ENCODE data around the gene STK11IP.

DNA sequence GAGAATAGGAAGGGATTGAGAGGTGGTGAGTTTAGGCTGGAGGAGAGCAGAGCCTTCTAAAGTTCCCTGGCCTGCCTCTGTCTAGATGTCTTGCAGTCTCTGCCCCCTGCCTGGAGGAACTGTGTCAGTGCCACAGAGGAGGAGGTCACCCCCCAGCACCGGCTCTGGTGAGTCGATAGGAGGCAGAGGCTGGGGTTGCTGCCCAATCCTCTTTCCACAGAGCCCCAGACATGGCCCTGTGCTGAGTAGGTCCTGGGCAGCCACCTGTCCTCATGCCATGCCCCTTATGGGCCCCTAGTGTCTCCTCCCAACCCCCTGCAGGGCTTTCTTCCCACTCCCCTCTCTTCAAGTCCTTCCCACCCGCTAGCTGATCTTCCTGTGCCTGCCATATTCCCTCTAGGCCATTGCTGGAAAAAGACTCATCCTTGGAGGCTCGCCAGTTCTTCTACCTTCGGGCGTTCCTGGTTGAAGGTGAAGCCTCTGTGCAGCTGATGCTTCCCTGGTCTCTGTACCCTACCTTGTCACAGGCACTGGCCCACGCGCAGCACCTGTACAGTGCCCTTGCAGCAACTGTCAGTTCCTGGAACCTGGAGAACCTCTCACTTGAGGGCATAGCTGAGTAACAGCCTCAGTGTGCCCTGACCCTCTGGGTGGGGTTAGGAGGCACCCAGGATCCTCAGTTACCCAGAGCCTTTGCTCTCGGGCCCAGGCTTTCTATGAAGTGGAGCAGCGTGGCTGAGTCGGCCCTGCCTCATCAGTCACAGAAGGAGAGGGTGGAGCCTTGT, 16.6 kb downstream of the STK11IP start:
- TF ChIP-seq, protein P1, sequence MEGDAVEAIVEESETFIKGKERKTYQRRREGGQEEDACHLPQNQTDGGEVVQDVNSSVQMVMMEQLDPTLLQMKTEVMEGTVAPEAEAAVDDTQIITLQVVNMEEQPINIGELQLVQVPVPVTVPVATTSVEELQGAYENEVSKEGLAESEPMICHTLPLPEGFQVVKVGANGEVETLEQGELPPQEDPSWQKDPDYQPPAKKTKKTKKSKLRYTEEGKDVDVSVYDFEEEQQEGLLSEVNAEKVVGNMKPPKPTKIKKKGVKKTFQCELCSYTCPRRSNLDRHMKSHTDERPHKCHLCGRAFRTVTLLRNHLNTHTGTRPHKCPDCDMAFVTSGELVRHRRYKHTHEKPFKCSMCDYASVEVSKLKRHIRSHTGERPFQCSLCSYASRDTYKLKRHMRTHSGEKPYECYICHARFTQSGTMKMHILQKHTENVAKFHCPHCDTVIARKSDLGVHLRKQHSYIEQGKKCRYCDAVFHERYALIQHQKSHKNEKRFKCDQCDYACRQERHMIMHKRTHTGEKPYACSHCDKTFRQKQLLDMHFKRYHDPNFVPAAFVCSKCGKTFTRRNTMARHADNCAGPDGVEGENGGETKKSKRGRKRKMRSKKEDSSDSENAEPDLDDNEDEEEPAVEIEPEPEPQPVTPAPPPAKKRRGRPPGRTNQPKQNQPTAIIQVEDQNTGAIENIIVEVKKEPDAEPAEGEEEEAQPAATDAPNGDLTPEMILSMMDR (IDR thresholded peaks at IDR 0.05; ENCODE audit: insufficient read depth, low read length, poor library complexity, severe bottlenecking), result no peak
- TF ChIP-seq EZH2phosphoT487 (conservative IDR thresholded peaks at IDR 0.05; ENCODE audit: low read length), result no peak
